NCI-H2107 treated with DMSO at 0.1 percent for 48 hours (cell line): ENCODE measurements around the gene FAM114A2.
"Not testable (repeated sequence)": the region's sequence is repeated elsewhere in the genome, so short reads cannot be mapped to it uniquely, and the experiment has no call there.

Source experiments
- DNase-seq: peaks from one replicate; lab custom pipeline; 2025; ENCODE audit not compliant: unreplicated experiment; lab: John Stamatoyannopoulos, UW

Gene FAM114A2

DNA sequence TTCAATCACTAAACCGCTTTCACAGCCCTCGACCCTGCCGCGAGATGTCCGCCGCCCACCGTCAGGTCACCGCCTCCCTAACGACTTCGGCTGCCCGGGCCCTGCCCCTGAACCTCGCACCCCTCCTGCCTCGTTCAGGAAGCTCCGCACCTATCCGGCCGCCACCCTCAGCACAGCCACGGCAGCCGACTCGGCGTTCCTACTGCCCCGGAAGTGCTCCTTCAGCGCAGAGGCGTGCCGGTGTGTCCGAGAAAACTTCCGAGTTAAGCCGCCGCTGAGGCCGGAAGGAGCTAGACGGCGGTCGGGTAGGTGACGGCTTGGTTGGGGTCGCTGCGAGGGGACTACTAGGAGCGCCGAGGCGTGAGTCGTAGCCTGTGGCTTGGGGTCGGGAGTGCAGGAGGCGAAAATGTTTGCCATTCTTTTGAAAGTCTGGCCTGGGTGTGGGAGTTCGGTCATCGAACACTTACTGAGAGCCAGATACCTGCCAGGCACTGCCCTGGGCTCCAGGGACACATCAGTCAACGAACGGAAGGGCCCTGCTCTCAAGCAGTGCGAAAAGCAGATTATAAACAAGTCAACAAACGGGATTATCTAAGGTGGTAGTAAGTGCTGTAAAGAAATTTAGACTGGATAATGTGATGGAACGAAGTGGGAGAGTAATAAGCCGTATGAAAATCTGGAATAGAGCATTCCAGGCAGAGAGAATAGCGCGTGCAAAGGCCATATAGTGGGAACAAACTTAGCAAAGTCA, at the start of gene FAM114A2, which contains the start of gene MFAP3:
FAM114A2 (minus strand) TSS at position 204 of the 751 bp plus-strand sequence. CDS start 3,957 bp downstream, outside the sequence.
MFAP3 (plus strand) TSS at position 261 of the 751 bp plus-strand sequence. CDS start 10,756 bp downstream, outside the sequence.
- DNase-seq = peak; percentile 26

DNA sequence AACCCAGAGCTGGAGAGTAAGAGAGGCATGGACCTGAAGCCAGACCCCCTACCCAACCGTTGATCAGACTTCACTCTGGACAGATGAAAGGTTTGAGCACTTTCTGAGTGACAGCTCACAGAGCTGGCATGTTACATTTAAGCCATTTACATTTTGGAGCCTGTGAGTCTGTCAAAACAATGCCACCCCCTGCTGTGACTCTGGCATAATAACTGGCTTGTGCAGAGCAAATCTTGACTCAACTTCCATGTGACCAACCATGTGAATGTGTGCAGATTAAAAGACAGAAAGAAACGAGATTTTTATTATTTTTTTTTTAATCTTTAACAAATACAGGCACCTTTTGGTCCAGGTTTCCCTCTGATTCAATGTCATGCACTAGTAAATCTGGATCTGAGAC, 48.5 kb upstream of the FAM114A2 start:
- DNase-seq = no peak

DNA sequence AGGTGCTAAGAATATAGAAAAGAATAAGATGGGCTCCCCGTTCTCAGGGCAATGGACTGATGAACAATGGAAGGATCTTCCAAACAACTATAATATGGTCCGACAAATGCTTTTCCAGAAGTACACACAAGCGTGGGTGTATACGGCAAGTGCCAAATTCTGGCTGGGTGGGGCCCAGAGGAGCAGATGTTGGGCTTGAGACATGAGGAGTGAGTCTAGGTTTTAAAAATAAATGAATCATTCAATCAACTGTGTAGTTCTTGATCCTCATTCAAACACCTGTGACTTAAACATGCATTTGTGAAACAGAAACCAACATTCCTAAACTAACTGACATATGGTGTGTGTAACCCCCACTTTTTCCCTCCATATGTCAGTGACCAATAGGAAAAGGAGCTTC, 47.9 kb upstream of the FAM114A2 start:
- no peak for DNase-seq

DNA sequence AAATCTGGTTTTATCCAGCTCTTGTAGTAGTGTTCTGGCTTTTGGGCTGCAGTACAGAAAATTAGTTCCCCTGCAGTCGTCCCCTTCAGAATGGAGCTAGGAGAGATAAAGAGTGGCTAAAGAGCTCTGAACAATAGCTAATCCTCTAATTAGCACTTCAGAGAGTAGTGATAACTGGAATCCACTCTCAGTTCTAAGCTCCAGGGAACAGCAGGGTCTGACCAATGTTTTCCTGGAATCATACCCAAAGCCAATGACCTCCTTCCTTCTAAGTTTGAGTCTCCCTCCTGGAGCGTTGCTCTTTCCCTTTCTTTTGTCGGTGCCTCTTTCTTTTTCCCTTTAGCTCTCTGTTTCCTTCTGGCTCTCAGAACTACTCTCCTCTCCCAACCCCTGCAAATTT, 47.4 kb upstream of the FAM114A2 start:
- DNase-seq = no peak

DNA sequence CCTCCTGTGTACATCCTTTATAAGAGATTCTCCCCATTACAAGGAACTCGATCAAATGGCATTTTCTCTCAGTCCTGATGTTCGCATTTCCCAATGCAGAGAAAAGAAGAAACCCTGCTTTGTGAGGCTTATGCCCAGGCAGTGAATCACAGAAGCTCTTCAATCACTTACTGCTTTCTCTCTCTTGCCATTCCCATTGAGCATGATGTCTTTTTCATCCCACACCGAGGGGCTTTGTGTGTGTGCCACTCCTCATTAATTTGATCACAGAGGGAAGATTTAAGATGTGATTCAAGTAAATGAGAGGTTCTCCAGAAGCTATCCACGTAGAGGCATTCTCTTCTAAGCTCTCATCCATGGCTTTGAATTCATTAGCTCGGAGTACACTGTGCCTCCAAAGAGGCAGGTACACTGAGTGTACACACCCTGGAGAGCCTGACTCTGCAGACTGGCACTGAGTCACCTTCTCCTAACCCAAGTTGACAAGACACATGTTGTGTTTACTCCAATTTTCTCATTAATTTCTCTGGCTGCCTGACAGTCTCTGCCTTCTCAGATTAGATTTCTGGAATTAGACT, 45.4 kb upstream of the FAM114A2 start:
- no peak for DNase-seq

DNA sequence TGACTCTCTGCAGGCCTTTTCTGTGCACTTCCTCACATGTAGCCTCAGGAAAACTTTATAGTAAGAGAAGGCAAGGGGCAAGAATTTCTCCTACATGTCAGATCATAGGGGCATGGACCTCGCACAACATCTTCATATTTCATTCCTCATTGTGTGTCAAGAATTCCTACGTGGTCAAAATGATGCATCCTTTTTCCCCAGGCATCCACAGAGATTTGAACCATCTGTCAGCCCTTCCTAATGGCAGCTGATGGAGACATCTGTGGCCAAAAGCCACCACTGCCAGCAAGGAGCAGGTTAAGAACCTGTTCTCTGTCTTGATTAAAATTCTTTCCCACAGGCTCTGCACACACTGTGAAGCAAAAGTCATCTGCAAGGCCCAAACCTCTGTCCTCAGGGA, 42.5 kb upstream of the FAM114A2 start:
- no peak for DNase-seq

DNA sequence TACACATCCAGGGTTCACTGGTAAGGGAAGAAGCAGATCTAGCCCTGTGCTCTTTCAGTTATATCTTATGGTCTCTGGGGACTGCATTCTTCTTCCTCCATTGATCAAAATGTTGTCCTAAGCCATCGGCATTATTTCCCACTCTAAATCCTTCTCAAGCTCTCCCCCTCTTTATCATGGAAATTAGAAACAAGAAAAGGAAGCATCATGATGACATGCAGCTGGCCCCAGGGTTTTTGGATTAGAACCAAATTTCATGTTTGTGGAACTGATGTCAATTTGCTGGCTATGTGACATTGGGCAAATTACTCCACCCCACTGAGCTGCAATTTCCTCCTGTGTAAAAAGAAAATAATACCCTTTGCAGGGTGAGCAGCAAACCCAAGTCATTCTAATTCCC, 39.6 kb upstream of the FAM114A2 start:
- peak; percentile 35 for DNase-seq

DNA sequence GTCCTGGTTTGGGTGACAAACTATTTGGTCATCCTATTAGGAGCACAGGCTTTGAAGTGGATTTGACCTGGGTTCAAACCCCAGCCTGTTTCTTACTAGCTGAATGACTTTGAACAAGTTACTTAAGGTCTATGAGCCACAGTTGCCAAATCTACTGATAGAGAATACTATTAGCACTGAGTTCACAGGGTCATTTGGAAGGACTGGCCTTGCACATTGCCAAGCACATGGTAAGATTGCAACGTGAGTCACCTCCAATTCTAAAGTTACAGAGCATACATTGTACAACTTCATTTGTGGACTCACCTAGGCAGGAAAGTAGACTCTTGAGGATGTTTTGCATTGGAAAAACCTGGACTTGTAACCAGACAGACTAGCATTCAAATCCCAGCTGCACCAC, 39.0 kb upstream of the FAM114A2 start:
- DNase-seq = no peak

DNA sequence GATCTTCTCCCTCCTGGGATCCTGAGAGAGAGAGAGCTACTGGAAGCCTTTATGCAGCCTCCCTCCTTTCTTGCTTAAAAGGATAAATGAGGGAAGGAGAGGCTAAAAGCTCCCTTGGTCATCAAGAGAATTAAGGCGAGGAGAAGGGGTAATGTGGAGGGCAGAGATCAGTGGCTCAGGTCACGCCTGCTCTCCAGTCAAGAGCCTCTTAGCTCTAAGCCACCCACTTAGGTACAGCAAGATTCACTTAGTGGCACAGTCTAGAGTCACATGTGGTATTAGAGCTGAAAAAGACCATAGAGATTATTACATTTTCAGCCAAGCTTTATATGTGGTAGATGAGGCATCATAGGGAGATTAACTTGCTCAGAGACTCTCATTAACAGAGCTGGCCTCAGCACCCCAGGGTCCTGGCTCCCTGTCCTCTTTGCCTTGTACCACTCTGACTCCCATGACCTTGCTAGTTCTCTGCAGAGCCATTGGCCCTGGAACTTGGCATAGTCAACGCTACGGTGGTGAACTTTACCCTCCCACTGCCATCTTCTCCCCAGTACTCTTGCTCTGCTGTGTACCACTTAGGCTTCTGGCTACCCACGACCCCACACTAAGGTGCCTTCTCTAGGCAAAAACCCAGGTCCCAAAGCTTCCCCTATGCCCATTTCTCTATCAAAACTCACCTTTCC, 37.7 kb upstream of the FAM114A2 start:
- DNase-seq = no peak

DNA sequence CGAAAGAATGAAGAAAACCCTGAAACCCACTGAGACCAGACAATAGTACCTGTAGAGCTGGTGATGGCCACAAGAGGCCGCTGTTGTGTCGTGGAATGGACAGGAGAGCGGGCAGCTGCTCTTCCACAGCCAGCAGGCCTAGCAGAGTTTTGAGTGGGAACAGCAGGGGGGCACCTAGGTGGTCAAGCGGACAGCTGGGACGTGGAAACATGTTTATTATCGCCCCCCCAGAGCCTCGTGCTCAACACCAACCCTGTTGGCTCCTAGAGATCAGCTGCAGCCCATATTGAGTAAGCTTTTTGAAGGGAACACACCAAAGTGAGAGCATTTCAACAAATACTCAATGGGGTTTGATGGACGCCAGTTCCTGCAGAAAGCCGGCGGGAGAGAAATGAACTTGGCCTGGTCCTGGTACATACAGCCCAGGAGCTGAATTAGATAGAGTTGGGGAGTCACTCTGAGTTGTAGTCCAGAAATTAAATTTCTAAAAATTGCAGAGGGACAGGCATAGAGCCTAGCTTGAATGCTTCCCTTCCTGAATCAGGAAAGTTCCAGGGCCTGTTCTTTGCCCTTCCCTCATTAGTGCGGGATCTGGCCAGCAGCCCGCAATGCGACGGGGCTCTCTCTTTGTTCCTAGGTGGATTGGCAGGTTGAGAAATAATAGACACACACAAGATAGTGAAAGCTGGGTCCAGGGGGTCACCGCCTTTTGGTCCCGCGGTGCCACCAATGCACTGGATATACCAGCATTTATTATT, 33.9 kb upstream of the FAM114A2 start:
- no peak for DNase-seq

DNA sequence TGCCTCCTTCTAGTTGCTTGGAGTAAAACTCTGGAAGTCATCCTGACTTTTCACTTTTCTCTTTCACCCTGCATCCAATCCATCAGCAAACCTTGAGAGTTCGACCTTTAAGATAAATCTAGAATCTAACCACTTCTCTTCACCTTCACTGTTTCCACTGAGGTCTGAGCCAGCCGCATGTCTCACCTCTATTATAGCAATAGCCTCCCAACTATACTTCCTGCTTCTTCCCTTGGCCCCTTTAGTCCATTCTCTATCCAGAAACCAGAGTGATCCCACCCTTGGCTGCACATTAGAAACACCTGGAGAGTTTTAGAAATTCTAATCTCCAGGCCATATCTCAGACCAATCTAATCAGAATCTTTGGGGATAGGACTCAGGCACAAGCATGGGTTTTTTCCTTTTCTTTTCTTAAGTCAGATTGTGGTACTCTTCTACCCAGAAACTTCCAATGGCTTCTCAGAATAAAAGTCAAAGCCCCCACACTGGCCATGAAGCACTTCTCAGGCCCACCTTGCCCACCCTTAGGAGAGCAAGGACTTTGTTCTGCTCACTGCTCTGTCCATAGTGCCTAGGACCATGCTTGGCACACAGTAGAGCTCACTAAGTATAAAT, 33.2 kb upstream of the FAM114A2 start:
- DNase-seq = no peak

DNA sequence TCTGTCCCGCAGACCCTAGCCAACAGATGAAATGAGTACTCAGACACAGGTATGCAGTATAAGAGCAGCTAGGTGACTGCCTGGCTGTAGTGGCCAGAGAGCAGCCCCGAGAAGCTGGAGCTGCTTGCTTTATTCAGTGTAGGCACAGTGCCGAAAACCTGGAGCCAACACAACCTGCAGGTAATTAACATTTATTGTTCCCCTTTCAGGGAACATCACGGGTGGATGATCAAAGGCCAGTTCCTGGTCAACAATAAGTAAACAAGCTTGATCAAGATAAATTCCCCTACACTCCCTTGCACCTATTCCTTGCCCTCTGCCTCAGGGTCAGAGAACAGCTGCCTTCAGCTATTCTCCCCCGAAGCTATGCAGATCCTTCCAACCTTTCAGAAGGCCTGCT, 31.1 kb upstream of the FAM114A2 start:
- not testable (repeated sequence) for DNase-seq

DNA sequence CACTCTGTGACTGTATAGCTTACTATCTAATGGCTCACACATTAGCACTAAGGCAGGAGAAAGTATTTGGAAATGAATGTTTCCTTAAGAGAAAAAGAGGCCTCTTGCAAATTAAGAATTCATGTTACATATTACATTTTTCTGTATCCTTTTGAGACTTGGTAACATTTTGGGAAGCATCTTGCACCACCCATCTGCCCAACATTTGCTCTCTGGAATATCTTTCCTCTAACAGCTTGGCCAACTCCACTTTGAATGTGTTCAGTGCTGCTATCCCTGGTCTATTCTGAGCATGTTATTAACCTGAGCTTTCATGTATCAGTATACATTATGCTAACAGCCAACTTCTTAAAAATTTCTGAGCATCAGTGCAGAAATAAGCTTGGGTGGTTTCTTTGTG, 27.3 kb upstream of the FAM114A2 start:
- DNase-seq = no peak

DNA sequence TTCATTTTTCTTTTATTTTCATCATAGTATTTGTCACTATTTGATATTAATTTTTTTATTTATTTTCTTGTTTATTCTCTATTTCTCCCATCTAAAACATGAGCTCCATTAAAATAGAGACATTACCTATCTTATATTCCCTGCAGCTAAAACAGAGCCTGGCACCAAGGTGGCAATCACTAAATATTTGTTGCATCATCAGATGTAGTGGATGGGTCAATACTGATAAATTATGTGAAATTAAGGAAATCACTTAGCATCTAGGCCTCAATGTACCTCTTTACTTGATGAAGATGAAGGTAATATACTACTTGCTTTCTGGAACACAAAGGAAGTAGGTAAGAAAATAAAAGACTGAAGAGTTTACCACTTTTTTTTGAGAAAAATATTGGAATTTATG, 24.7 kb upstream of the FAM114A2 start:
- DNase-seq = no peak

DNA sequence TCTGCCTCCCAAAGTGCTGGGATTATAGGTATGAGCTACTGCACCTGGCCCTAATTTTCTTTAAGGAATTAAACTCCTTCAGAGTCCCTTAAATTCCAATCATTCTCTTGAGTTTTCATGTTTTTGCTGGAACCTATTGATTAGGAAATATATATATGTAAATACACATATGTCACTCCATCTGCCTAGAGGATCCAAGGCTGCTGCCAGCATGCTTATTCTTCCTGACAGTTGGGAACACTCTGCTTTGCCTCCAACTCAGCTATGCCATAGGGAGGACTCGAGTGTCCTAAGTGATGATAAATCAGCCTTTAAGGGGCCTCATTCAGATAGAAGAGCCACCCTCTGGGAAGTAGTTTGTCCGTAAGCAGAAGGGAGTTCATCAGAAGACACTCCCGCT, 21.9 kb upstream of the FAM114A2 start:
- DNase-seq = no peak

DNA sequence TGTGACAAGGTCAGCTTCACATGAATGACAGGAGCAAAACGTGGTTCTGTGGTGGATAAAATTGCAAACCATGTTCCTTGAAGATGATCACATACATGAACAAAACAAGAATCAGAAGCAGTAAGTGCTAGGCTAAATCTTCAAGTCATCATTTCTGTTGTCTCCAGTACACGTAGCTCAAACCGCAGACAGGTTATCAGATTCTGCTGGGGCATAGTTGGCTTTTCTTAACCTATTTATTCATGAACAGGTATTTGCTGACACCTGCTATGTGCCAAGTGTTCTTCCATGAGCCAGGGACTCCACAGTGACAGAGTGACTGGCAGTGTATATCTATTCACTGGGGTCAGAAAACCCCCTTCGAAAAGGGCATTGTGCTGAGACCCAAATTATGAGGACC, 20.9 kb upstream of the FAM114A2 start:
- no peak for DNase-seq

DNA sequence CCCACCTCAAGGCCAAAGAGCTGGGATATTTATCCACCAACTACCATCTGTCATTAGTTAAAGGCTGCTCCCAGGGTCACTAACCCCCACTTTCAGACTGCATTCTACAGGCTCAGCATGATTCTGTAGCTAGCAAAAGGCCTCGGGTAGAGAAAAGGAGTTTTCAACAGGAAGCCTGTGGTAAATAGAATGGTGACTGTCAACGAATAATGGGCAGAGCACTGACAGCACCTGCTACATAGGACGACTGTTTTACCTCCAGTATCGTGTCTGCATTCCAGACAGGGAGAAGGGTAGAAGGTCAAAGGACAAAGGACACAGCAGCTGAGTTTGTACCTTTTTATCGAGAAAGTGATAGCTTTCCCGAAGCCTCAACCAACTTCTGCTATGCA, 20.3 kb upstream of the FAM114A2 start:
- no peak for DNase-seq

DNA sequence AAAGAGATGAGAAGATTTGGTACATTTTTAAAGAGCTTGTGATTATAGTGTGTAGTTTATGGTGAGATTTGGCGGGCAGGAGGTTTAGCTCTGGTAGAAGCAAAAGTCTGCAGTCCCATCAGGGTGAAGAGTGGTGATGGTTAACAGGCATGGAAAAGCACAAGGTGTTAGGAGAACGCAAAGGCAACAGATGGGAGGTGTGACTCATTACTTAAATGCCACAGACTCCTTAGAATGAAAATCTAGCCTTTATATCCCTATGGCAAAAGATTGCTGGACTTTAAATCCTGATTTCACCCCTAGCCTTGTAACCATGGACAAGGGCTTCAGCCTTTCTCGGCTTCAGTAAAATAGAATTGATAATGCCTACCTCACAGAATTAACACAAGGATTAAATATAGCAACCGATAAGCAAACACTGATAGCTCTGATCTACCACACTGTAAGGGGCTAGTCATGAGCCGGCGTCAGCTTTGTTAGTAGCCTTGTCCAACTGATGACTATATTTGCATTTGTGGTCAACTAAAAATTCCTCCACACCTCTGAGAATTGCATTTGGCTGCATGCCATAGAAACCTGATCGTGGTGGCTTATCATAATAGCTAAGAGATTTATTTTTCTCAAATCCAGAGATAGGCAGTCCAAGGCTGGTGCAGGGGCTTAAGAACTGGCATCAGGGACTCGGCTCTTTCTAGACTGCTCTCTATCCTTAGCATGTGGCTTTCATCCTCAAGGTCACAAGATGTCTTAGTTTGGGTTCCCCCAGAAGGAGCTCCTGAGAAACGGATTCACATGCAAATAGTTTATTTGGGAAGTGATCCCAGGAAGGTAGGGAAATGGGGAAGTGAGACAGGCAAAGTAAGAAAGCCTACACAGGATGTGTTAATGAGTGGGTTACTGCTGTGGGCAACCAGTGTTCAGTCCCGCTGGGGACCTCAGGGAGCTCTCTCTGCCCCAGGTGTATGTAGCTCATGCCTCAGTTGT, 19.6 kb upstream of the FAM114A2 start:
- no peak for DNase-seq

DNA sequence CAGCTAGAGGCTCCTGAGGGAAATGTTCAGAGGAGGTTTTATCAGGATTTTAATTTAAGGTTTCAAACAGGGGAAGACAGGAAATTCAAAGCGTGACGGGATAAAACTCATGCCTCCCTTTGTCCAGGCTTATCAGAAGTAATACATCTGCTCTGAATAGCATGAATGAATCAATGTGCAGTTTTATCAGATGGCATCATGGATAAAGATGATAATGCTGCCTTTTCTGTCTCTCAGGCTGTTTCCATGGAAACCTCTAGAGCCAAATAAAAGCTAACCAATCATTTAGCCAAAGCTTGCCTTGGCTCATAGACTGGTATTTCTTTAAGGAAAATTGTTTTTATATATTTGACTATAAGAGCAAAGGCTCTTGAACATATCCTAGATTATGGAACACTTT, 16.5 kb upstream of the FAM114A2 start:
- DNase-seq = no peak

DNA sequence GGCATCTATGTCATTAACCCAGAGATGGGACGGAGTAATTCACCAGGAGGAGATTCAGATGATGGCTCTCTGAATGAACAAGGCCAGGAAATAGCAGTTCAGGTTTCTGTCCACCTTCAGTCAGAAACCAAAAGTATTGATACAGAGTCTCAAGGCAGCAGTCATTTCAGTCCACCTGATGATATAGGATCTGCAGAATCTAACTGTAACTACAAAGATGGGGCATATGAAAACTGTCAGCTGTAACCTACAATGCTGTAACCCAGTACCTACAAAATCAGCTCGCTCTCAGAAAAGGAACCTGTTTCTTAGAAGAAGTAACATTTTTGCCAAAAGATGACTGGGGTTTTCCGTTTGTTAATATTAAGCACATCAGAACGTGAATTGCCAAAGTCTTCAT, 14.8 kb upstream of the FAM114A2 start:
- DNase-seq = no peak
